HEK293T (cell line): ENCODE measurements around the gene TSGA10IP.

Experiments used
- CTCF ChIA-PET: fragments of 350-600 bp; formaldehyde crosslinking; extraction: SDS; loops from one replicate; lab custom pipeline; 2021; ENCODE audit warnings: antibody characterized with exemption, inconsistent platforms; lab: Yijun Ruan, JAX
- POLR2A ChIA-PET: fragments of 350-600 bp; formaldehyde crosslinking; extraction: SDS; loops from one replicate; lab custom pipeline; 2020; ENCODE audit warnings: antibody characterized with exemption, inconsistent platforms; lab: Yijun Ruan, JAX
- DNase-seq: peaks from one replicate; pipeline ENCODE4 v3.0.0; 2012; ENCODE audit warnings: mixed read lengths; ENCODE audit errors: extremely low spot score
- ARNT ChIP-seq: fragments of 450-650 bp; IDR thresholded peaks from 2 replicates; pipeline ENCODE4 v1.6.1; 2017; ENCODE audit warnings: mild to moderate bottlenecking
- BHLHE40 ChIP-seq: fragments of 450-650 bp; IDR thresholded peaks from 2 replicates; pipeline ENCODE4 v1.6.1; 2016; ENCODE audit warnings: mild to moderate bottlenecking, moderate library complexity, borderline replicate concordance
- CTBP1 ChIP-seq: fragments of 450-650 bp; IDR thresholded peaks from 2 replicates; pipeline ENCODE4 v1.6.1; 2016; ENCODE audit warnings: borderline replicate concordance
- ELF4 ChIP-seq: fragments of 450-650 bp; IDR thresholded peaks from 2 replicates; pipeline ENCODE4 v1.6.1; 2017; ENCODE audit warnings: antibody characterized with exemption
- FOXA1 ChIP-seq: fragments of 450-650 bp; IDR thresholded peaks from 2 replicates; pipeline ENCODE4 v1.6.1; 2016; ENCODE audit warnings: mild to moderate bottlenecking
- FOXM1 ChIP-seq: fragments of 450-650 bp; IDR thresholded peaks from 2 replicates; pipeline ENCODE4 v1.6.1; 2017; ENCODE audit warnings: mild to moderate bottlenecking, borderline replicate concordance
- HDGF ChIP-seq: fragments of 450-650 bp; IDR thresholded peaks from 2 replicates; pipeline ENCODE4 v1.6.1; 2017; ENCODE audit warnings: antibody characterized with exemption, borderline replicate concordance
- L3MBTL2 ChIP-seq: fragments of 450-650 bp; conservative IDR thresholded peaks from 2 replicates; pipeline ENCODE4 v1.6.1; 2016; ENCODE audit warnings: mild to moderate bottlenecking
- LEF1 ChIP-seq: fragments of 450-650 bp; IDR thresholded peaks from 2 replicates; pipeline ENCODE4 v1.6.1; 2017; ENCODE audit warnings: mild to moderate bottlenecking, borderline replicate concordance
- NFRKB ChIP-seq: fragments of 450-650 bp; IDR thresholded peaks from 2 replicates; pipeline ENCODE4 v1.6.1; 2016; ENCODE audit warnings: mild to moderate bottlenecking, moderate library complexity
- PKNOX1 ChIP-seq: fragments of 450-650 bp; IDR thresholded peaks from 2 replicates; pipeline ENCODE4 v1.6.1; 2016
- SP1 ChIP-seq: fragments of 450-650 bp; IDR thresholded peaks from 2 replicates; pipeline ENCODE4 v1.6.1; 2017
- SUZ12 ChIP-seq: fragments of 450-650 bp; IDR thresholded peaks from 2 replicates; pipeline ENCODE4 v1.6.1; 2016; ENCODE audit warnings: mild to moderate bottlenecking
- TARDBP ChIP-seq: fragments of 450-650 bp; IDR thresholded peaks from 2 replicates; pipeline ENCODE4 v1.6.1; 2016
- ZNF384 ChIP-seq: fragments of 450-650 bp; IDR thresholded peaks from 2 replicates; pipeline ENCODE4 v1.6.1; 2016

TSGA10IP gene

DNA sequence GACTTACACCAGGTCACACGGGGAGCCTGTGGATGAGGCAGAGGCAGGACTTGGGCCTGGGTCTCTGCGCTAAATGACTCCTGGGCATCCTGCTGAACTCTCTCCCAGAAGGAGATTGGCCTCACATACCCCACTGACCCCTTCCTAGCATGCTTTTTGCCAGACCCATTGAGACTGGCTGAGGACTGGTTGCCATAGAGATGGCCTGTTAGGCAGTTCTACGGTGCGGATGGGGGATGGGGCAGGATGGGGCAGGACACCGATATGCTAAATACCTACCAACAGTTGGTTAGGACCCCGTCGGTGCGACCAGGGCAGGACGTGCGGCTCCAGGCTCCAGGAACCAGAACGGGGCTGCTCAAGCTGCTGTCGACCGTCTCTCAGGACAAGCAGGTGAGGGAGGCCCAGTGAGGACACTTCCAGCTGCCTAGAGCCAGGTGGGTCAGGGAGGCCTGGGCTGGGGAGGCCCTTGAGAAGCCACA is at the start of gene TSGA10IP:
TSGA10IP (plus strand) TSS at position 51 of the 482 bp plus-strand sequence; CDS start at position 247, 196 bp downstream.
- ChIA-PET POLR2A (no interaction called here), CTCF (no interaction called here)
- no peak for DNase-seq
- TF ChIP-seq CTBP1 (no peak), HDGF (no peak), FOXM1 (no peak), ELF4 (no peak)

DNA sequence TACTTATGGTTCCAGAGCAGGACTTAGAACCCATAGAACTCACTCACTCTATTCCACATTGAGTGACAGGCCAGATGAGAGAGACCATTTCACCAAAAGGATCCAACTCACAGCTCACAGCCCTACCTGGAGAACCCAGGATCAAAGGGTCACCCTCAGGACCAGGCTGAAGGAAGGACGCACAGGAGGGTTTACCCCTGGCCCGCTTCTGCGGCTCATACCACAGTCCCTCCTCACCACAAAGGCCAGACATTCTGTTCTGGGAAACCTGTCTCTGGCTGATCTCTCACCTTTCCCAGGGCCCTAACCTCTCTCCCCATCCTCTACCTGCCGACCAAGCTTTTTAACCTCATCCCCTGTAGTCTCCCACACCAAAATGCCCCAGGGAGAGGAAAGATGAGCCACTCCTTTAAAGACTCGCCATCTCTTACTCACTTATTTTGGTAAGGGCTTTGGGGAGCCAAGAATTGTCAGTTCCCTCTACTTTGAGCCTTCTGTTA is 49.7 kb upstream of the TSGA10IP start:
- DNase-seq = no peak
- peak; percentile 55; the same call in 1 of the 2 replicates for TF ChIP-seq PKNOX1
- TF ChIP-seq L3MBTL2 = no peak
- ChIA-PET POLR2A (interaction anchor here (1.2 to 2.0 kb wide), 2 partner anchors 36 to 175 kb away, joined by 3 to 6 read pairs; partner anchors contain the start of gene RNASEH2C), CTCF (interaction anchor here (1.4 kb wide), 1 partner anchor 11 kb away, joined by 3 read pairs; no protein-coding TSS in a partner anchor)

GRCh38 chr11:65896034-65896999 is 49.0 kb upstream of the TSGA10IP start:
- ChIA-PET POLR2A (interaction anchor here (1.2 to 2.0 kb wide), 2 partner anchors 37 to 176 kb away, joined by 3 to 6 read pairs; partner anchors contain the start of gene RNASEH2C), CTCF (interaction anchor here (0.6 to 1.4 kb wide), 3 partner anchors 8 to 185 kb away, joined by 3 read pairs; partner anchors contain the start of gene FIBP)
- TF ChIP-seq ELF4 (no peak), L3MBTL2 (no peak), SUZ12 (no peak), HDGF (no peak), CTBP1 (no peak)
- DNase-seq = no peak

DNA sequence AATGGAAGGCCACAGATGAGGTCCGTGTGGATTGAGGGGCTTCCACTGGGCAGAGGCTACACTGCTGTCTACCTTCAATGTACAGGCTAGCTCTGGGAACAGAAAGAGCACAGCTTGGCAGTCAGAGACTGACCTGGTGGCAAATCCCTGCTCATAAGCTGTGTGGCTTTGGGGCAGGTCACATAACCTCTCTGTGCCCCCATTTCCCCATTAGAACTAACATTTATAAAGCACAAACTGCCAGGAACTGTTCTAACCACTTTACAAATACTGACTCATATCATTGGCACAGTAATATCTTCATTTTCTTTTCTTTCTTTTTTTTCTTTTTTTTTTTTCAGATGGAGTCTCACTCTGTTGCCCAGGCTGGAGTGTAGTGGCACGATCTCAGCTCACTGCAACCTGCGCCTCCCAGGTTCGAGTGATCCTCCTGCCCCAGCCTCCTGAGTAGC is 48.2 kb upstream of the TSGA10IP start:
- no peak for DNase-seq

DNA sequence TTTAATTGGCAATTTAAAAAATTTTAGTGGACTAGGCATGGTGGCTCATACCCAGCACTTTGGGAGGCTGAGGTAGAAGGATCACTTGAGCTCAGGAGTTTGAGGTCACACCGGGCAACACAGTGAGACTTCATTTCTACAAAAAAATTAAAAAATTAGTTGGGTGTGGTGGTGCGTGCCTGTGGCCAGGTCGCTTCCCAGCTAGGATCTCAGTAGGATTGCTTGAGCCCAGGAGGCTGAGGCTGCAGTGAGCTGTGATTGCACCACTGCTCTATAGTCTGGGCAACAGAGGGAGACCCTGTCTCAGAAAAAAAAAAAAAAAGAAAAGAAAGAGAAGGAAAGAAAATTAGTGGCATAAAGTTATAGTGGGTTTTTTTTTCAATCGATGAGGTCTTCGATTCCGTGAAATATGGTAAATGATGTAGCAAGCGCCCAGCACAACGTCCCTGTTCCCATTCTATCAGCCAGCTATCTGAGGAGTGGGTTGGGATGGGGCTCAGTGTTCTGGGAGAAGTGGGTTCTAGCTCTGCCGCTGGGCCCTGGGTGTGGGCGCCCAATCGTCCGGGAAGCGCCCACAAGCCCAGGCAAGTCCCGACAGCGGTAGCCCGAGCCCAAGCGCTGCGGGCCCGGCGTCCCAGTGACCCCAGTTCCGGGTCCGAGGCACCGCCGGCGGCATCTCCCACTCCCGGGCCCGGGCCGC is 46.5 kb upstream of the TSGA10IP start:
- no peak for DNase-seq
- ChIA-PET CTCF (interaction anchor here (6.6 kb wide), 1 partner anchor 9 kb away, joined by 36 read pairs; the partner anchor contains the start of genes CCDC85B and FIBP), POLR2A (interaction anchor here (0.8 to 5.8 kb wide), 3 partner anchors 8 to 13 kb away, joined by 3 to 72 read pairs (median 4); partner anchors contain the start of genes CCDC85B and FIBP)
- TF ChIP-seq BHLHE40 (no peak), LEF1 (no peak), ZNF384 (no peak), FOXA1 (no peak), ELF4 (no peak), SP1 (no peak), SUZ12 (no peak), FOXM1 (no peak), PKNOX1 (no peak), CTBP1 (no peak), HDGF (no peak), L3MBTL2 (no peak), NFRKB (no peak), ARNT (no peak), TARDBP (no peak)

More for the DNA sequence above, 48.2 kb upstream of the TSGA10IP start:
- POLR2A ChIA-PET = interaction anchor here (1.3 to 2.0 kb wide), 2 partner anchors 9 to 38 kb away, joined by 3 to 6 read pairs; no protein-coding TSS in a partner anchor
- CTCF ChIA-PET = interaction anchor here (6.6 kb wide), 1 partner anchor 7 kb away, joined by 36 read pairs; the partner anchor contains the start of genes CCDC85B and FIBP
- TF ChIP-seq HDGF = no peak
- TF ChIP-seq NFRKB = no peak
- TF ChIP-seq CTBP1 = no peak
- TF ChIP-seq ELF4 = no peak
- no peak for TF ChIP-seq ZNF384
- TF ChIP-seq SUZ12 = no peak
- no peak for TF ChIP-seq TARDBP
- TF ChIP-seq ARNT = no peak
- TF ChIP-seq L3MBTL2 = no peak
- no peak for TF ChIP-seq FOXM1
